T-helper 2 cell treated with Interferon-gamma antibody and Interleukin-4, amounts not matched to agents 5 μg/mL and 100 μg/mL, for 36 hours (primary cell): ENCODE results near the gene SPHK1.
"Not testable (repeated sequence)": the region's sequence is repeated elsewhere in the genome, so short reads cannot be mapped to it uniquely, and the experiment has no call there.

Experiments used
- DNase-seq: peaks from one replicate; pipeline ENCODE4 v3.0.0; 2021; ENCODE audit warnings: low spot score
- H3K27ac Mint-ChIP-seq: one replicate; pipeline ENCODE4 v1.8.0; 2021; ENCODE audit warnings: mild to moderate bottlenecking, mixed read lengths
- H3K27me3 Mint-ChIP-seq: one replicate; pipeline ENCODE4 v1.8.0; 2021; ENCODE audit warnings: low read depth, mixed read lengths
- H3K36me3 Mint-ChIP-seq: one replicate; pipeline ENCODE4 v1.8.0; 2021; ENCODE audit warnings: low read depth, mixed read lengths
- H3K4me1 Mint-ChIP-seq: one replicate; pipeline ENCODE4 v1.8.0; 2021; ENCODE audit warnings: low read depth, mixed read lengths
- H3K4me3 Mint-ChIP-seq: one replicate; pipeline ENCODE4 v1.8.0; 2022; ENCODE audit warnings: mild to moderate bottlenecking, moderate library complexity, mixed read lengths
- H3K9me3 Mint-ChIP-seq: one replicate; pipeline ENCODE4 v1.8.0; 2021; ENCODE audit warnings: mixed read lengths

SPHK1 gene

DNA sequence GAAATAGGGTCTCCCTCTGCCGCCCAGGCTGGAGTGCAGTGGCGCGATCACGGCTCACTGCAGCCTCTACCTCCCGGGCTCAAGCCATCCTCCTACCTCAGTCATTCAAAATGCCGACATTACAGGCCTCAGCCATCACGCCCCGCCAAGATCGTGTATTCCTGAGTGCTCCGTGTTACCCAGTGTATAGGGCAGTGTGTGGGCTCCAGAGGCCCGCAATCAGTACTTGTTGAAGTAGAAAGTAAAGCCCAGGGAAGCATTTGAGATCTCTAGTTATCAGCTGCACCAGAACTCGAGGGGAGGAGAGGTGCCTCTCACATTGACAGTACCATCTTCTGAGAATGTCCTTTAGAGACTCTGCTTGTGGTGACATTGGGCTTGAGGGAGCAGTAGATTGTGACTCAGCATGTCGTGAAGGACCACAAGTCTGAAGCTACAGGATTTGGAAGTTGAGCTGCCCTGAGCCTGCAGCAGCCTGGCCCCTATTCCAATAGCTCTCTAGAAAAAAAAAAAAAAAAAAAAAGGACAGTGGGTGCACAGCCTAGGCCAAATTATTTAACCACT, 29.6 kb upstream of the SPHK1 start:
- Mint-ChIP-seq H3K36me3 (peaks cover 4% of the 10 kb centered on the region), H3K27me3 (no peaks in the 10 kb centered on the region), H3K4me1 (peaks cover 27% of the 10 kb centered on the region), H3K9me3 (no peaks in the 10 kb centered on the region), H3K4me3 (peak overlapping the region; percentile 88), H3K27ac (peak overlapping the region; percentile 50)
- peak; percentile 8 for DNase-seq

DNA sequence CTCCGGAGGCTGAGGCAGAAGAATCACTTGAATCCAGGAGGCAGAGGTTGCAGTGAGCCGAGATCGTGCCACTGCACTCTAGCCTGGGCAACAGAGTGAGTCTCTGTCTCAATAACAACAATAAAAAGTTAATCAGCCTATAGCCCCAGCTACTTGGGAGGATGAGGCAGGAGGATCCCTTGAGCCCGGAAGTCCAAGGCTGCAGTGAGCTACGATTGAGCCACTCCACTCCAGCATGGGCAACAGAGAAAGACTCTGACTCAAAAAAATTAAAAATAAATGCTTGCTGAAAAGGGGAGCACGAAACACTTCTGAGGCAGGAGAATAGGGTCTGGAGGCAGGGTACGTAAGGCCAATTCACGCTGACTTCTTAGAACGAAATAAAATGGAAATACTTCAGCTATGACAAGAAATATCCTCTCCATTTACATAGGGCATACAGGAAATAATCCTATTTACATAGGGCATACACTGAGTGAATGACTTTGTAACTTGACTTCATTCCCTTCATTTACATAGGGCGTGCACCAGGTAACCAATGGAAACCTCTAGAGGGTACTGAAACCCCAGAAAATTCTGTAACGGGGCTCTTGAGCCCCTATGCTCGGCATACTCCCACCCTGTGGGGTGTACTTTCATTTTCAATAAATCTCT, 27.5 kb upstream of the SPHK1 start:
- Mint-ChIP-seq H3K27ac (peak overlapping the region; percentile 5), H3K36me3 (no peaks in the 10 kb centered on the region), H3K27me3 (peaks cover 2% of the 10 kb centered on the region), H3K4me1 (peaks cover 19% of the 10 kb centered on the region), H3K4me3 (no peak overlapping the region), H3K9me3 (no peaks in the 10 kb centered on the region)
- DNase-seq, result no peak

GRCh38 chr17:76357597-76358158, 26.7 kb upstream of the SPHK1 start:
- no peak for DNase-seq
- Mint-ChIP-seq H3K4me3 (no peak overlapping the region), H3K36me3 (no peaks in the 10 kb centered on the region), H3K27ac (no peak overlapping the region), H3K27me3 (peaks cover 2% of the 10 kb centered on the region), H3K4me1 (peaks cover 13% of the 10 kb centered on the region), H3K9me3 (no peaks in the 10 kb centered on the region)

GRCh38 chr17:76359375-76359774, 25.0 kb upstream of the SPHK1 start:
- Mint-ChIP-seq H3K27me3 (peaks cover 2% of the 10 kb centered on the region), H3K9me3 (no peaks in the 10 kb centered on the region), H3K4me3 (no peak overlapping the region), H3K36me3 (no peaks in the 10 kb centered on the region), H3K4me1 (peaks cover 6% of the 10 kb centered on the region), H3K27ac (no peak overlapping the region)
- DNase-seq, result no peak

DNA sequence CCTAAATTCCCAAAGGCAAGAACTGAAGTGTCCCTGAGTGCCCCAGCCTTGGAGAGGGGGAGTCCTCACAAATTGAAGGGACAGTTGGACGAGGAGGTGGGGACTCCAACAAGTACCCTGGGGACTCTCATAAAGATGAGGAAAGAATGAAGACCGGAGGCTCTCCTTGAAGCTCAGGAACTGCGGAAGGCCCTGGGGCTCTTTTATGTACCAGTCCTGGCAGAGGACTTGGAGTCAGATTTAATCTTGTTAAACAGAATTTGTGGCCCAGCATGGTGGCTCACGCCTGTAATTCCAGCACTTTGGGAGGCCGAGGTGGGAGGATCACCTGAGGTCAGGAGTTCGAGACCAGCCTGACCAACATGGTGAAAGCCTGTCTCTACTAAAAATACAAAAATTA, 24.6 kb upstream of the SPHK1 start:
- not testable (repeated sequence) for H3K36me3 Mint-ChIP-seq, H3K27ac Mint-ChIP-seq, H3K9me3 Mint-ChIP-seq, H3K4me1 Mint-ChIP-seq, H3K27me3 Mint-ChIP-seq, H3K4me3 Mint-ChIP-seq, DNase-seq

DNA sequence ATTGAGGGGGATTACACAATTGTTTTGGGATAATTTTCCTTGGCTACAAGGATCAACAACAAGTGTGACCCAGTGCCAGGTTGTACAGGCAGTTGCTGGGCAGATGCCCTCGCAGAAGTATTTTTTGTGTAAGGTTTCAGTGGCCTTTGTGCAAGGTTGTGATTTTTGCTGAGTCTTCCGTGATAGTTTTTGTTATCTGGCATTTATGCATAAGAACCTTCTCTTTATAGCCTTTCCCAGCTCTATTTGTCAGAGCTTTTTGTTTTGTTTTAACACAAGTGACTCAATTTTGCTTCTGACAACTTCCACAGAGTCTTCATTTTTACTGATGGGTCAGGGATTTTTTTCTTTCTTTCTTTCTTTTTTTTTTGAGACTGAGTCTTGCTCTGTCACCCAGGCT, 23.9 kb upstream of the SPHK1 start:
- no peak for DNase-seq
- H3K36me3 Mint-ChIP-seq, result no peaks in the 10 kb centered on the region
- H3K27me3 Mint-ChIP-seq, result peaks cover 2% of the 10 kb centered on the region
- H3K4me1 Mint-ChIP-seq, result peaks cover 1% of the 10 kb centered on the region
- H3K27ac Mint-ChIP-seq, result no peak overlapping the region
- H3K4me3 Mint-ChIP-seq, result no peak overlapping the region
- no peaks in the 10 kb centered on the region for H3K9me3 Mint-ChIP-seq

DNA sequence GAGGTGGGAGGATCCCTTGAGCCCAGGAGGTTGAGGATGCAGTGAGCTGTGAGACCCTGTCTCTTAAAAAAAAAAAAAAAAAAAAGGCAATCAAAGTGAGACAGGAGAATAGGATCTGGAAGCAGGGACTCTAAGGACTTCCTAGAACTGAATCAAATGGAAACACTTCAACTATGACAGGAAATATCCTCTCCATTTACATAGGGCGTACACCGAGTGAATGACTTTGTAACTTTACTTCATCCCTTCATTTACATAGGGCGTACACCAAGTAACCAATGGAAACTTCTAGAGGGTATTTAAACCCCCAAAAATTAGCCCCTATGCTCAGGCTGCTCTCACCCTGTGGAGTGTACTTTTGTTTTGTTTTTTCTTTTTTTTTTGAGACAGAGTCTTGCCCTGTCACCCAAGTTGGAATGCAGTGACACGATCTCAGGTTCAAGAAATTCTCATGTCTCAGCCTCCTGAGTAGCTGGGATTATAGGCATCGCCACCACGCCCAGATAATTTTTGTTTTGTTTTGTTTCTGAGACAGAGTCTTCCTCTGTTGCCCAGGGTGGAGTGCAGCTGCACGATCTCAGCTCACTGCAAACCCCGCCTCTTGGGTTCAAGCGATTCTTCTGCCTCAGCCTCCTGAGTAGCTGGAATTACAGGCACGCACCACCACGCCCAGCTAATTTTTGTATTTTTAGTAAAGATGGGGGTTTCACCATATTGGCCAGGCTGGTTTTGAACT, 21.1 kb upstream of the SPHK1 start:
- Mint-ChIP-seq H3K27ac (no peak overlapping the region), H3K27me3 (peaks cover 2% of the 10 kb centered on the region), H3K9me3 (no peaks in the 10 kb centered on the region), H3K36me3 (no peaks in the 10 kb centered on the region), H3K4me1 (no peaks in the 10 kb centered on the region), H3K4me3 (no peak overlapping the region)
- DNase-seq, result no peak

DNA sequence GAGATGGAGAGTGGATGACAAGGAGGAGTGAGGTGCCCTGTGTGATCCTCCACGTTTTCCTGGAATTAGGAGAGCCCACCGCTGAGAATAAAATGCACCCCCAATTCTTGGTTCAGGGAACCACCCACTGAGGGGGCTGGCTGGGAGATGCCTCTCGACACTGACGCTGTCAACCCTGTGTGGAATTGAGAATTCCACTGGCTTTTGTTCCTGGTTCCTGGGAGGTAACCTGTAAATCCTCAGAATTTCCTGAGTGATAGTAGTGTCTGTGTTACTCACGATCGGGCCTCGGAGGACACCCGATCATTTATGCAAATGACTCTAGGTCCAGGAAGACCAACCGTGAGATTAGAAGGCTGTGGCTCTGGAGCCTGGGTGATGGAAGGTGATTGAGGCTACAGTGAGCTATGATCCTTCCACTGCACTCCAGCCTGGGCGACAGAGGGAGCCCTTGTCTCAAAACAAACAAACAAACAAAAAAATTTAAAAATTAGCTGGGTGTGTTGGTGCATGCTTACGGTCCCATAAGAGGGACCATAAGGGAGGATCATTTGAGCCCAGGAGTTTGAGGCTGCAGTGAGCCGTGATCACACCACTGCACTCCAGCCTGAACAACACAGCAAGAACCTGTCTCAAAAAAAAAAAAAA, 19.0 kb upstream of the SPHK1 start:
- Mint-ChIP-seq H3K9me3 (no peaks in the 10 kb centered on the region), H3K36me3 (no peaks in the 10 kb centered on the region), H3K4me3 (no peak overlapping the region), H3K27me3 (peaks cover 2% of the 10 kb centered on the region), H3K27ac (no peak overlapping the region), H3K4me1 (no peaks in the 10 kb centered on the region)
- no peak for DNase-seq

- DNase-seq, result no peak
- H3K36me3 Mint-ChIP-seq, result no peaks in the 10 kb centered on the region
- no peaks in the 10 kb centered on the region for H3K27me3 Mint-ChIP-seq
- H3K27ac Mint-ChIP-seq, result no peak overlapping the region
- no peaks in the 10 kb centered on the region for H3K9me3 Mint-ChIP-seq
- no peaks in the 10 kb centered on the region for H3K4me1 Mint-ChIP-seq
- H3K4me3 Mint-ChIP-seq, result no peak overlapping the region
Measured at GRCh38 chr17:76366247-76366646, 18.2 kb upstream of the SPHK1 start.

GRCh38 chr17:76367642-76368041, 16.8 kb upstream of the SPHK1 start:
- DNase-seq, result no peak
- no peak overlapping the region for H3K4me3 Mint-ChIP-seq
- H3K27ac Mint-ChIP-seq, result no peak overlapping the region
- no peaks in the 10 kb centered on the region for H3K9me3 Mint-ChIP-seq
- H3K27me3 Mint-ChIP-seq, result no peaks in the 10 kb centered on the region
- no peaks in the 10 kb centered on the region for H3K4me1 Mint-ChIP-seq
- H3K36me3 Mint-ChIP-seq, result no peaks in the 10 kb centered on the region

DNA sequence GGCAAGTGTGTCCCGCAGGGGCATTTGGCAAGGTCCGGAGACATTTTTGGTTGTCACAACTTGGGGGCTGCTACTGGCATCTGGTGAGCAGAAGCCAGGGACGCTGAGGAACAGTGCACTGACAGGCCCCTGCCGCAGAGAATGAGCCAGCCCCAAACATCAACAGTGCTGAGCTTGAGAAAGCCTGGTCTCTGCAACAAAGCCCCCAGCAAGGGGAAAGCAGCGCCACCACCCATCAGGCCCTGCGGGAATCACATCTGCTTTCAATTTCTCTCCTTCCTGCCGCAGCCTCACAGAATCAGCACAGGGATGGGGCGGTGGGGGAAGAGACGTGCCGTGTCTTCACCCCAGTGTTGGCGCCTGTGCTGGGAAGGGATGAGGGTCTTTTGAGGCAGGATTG, 15.9 kb upstream of the SPHK1 start:
- no peak for DNase-seq
- Mint-ChIP-seq H3K4me1 (no peaks in the 10 kb centered on the region), H3K27me3 (no peaks in the 10 kb centered on the region), H3K27ac (no peak overlapping the region), H3K9me3 (no peaks in the 10 kb centered on the region), H3K36me3 (no peaks in the 10 kb centered on the region), H3K4me3 (no peak overlapping the region)

DNA sequence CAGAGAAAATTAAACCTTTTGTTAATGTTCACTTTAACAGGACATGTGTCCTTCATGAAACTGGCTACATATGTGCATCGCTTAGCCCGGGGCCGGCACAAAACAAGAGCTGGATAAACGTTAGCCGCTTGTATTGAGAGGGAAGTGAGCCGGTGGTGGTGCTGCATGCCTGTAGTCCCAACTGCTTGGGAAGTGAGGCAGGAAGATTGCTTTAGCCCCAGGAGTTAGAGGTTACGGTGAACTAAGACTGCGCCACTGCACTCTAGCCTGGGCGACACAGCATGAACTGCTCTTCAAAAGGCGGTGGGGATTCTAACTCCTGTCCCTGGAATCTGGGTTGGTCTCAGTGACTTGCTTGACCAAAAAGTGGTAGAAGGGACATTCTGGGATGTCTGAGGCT, 15.0 kb upstream of the SPHK1 start:
- H3K9me3 Mint-ChIP-seq, result no peaks in the 10 kb centered on the region
- no peak for DNase-seq

DNA sequence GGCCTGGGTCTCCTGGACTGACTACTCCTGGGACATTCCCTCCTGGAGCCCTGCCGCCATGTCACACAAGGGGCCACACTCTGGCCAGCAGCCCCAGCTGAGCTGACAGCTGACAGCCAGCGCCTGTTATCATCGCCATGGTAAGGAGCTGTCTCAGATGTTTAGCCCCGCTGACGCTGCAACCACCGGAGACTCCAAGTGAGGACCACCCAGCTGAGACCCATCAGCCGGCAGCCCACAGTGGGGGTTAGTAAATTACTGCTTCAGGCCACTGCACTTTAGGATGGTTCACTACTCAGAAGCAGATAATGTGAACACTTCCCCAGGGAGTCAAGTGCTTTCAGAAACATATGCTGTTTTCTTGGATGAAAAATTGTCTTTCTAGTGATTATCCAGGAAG, 14.6 kb upstream of the SPHK1 start:
- Mint-ChIP-seq H3K27me3 (no peaks in the 10 kb centered on the region), H3K27ac (no peak overlapping the region), H3K9me3 (no peaks in the 10 kb centered on the region), H3K4me1 (no peaks in the 10 kb centered on the region), H3K36me3 (no peaks in the 10 kb centered on the region), H3K4me3 (no peak overlapping the region)
- no peak for DNase-seq

More for the DNA sequence above, 15.0 kb upstream of the SPHK1 start:
- Mint-ChIP-seq H3K4me1 (no peaks in the 10 kb centered on the region), H3K36me3 (no peaks in the 10 kb centered on the region), H3K4me3 (no peak overlapping the region), H3K27me3 (no peaks in the 10 kb centered on the region), H3K27ac (no peak overlapping the region)
